GM21529 (cell line): Measurements from ENCODE around the gene NOXA1.
"Not testable (repeated sequence)": the region's sequence is repeated elsewhere in the genome, so short reads cannot be mapped to it uniquely, and the experiment has no call there.

Source experiments
- ATAC-seq: cut with Tn5 transposase; IDR thresholded peaks from one replicate; pipeline ENCODE4 v1.9.1; 2021; ENCODE audit not compliant: unreplicated experiment

The NOXA1 gene

GRCh38 chr9:137405677-137406081, 17.5 kb upstream of the NOXA1 start:
- no peak for ATAC-seq

DNA sequence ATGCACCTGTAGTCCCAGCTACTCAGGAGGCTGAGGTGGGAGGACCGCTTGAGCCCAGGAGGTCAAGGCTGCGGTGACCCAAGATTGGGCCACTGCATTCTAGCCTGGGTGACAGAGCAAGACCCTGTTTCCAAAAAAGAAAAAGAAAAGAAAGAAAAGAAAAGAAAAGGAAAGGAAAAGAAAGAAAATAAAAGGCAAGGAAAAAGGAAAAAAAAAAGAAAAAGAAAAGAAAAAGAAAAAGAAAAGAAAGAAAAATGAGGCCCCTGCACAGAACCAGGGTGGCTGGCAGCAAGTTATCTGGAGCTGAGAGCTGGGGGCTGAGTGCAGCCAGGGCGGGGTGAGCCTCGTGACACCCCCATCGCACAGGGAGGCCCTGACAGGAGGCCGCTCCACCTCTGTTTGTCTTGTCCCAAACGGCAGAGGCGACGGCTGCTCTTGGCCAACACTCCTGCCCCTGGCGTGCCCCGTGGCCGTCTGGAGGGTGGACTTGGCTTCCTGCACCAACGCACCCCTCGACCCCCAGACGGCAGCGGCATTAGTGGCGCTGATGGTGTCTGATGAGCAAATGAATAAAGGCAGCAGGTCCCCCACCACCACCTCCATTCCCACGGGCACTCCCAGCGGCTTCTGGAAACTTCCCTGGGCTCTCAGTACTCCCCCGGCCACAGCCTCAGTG, 17.0 kb upstream of the NOXA1 start:
- ATAC-seq, result no peak

GRCh38 chr9:137406876-137407589, 16.2 kb upstream of the NOXA1 start:
- peak; percentile 59 for ATAC-seq

DNA sequence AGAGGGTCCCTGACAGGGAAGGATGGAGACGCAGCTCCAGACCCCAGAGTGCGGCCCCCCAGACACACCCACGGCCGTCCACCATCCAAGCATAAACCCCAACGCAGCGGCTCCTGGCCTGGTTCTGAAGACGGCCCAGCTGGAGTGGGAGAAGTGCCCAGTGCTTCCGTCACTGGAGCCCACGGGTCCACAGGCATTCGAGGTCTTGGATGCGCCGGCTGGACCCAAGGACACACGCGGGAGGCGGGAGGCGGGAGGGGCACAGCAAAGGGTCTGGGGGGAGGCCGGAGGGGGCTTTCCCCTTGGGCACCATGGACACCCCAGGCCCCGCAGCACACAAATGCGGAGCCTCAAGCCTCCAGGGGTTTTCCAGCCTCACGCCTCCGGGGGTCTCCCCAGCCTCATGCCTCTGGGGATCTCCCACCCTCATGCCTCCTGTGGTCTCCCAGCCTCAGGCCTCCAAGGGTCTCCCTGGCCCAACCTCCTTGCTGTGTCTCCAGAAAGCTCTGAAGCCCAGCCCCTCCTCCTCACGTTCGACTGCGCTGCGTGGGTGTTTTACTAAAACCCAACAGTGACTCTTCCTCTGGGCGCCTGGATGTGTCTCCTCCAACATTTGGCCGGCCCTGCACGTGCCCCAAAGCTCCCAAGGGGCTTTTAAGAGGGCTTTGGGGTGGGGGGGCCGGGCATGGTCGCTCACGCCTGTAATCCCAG, 15.4 kb upstream of the NOXA1 start:
- ATAC-seq, result peak; percentile 35

- ATAC-seq, result no peak
Observed at GRCh38 chr9:137408651-137409405, 14.4 kb upstream of the NOXA1 start.

- no peak for ATAC-seq
Observed at GRCh38 chr9:137409515-137409914, 13.7 kb upstream of the NOXA1 start.

- ATAC-seq, result not testable (repeated sequence)
Observed at GRCh38 chr9:137410236-137410890, 12.8 kb upstream of the NOXA1 start.

DNA sequence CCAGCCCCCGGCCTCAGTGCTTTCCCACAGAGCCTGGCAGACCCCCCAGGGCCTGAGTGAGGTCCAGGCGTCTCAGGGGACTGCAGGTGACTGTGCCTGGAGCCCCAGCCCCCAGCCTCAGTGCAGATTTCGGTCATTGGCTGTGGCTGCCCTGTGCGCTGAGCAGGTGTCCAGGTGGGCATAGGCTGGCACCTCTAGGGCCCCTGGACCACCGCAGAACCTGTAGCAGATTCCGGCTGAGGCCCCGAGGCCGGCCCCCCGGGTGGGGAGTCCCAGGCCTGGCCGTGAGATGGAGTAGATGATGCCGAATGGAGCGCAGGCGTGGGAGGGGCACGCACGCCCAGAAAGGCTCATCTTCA, 12.3 kb upstream of the NOXA1 start:
- no peak for ATAC-seq

GRCh38 chr9:137411260-137411644, 11.9 kb upstream of the NOXA1 start:
- no peak for ATAC-seq

GRCh38 chr9:137411645-137412380, 11.4 kb upstream of the NOXA1 start:
- no peak for ATAC-seq

DNA sequence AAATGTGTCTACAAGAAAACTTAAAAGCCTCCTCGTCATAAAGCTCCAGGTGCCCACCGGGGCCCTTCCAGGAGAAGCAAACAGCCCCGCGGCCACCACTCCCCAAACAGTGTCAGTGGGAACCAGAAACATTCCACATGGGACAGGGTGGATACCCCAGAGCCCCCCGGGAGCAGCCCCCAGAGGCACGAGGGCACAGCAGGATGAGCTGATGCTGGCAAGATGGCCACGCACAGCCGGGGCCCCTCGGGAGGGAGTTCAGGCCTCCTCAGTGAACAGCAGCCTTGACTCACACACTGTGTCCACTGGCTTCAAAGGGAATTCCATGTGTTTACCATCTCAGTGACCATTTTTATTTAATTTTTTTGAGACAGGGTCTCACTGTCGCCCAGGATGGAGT, 10.8 kb upstream of the NOXA1 start:
- ATAC-seq, result no peak

- ATAC-seq, result no peak
Observed at GRCh38 chr9:137415451-137415850, 7.7 kb upstream of the NOXA1 start.

- ATAC-seq, result no peak
Observed at GRCh38 chr9:137416006-137416562, 7.1 kb upstream of the NOXA1 start.

DNA sequence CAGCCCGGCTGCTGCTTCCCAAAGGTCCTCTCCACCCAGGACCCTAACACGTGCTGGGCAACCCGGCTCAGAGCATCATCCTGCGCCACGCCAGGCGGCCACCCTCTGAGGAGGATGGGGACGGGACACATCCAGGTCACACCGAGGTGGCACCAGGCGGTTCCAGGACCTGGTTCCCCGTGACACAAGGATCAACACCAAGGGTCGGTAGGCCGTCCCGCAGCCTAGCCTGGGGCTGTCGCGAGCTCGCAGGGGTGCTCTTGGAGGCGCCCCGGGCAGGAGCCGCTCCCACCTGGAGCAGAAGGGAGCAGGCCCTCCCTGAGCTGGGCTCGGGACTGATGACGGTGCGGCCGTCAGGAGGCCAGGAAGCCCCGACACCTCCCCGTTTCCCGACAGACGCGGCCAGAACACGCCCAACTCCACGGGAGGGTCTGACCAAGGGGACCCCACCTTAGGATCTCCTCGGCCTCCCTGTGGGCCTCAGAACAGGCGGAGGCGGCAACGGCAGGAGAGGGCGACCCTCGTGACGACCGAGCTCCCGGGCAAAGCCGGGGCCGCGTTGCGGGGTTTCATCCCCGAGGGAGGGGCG, 6.5 kb upstream of the NOXA1 start:
- ATAC-seq, result no peak

DNA sequence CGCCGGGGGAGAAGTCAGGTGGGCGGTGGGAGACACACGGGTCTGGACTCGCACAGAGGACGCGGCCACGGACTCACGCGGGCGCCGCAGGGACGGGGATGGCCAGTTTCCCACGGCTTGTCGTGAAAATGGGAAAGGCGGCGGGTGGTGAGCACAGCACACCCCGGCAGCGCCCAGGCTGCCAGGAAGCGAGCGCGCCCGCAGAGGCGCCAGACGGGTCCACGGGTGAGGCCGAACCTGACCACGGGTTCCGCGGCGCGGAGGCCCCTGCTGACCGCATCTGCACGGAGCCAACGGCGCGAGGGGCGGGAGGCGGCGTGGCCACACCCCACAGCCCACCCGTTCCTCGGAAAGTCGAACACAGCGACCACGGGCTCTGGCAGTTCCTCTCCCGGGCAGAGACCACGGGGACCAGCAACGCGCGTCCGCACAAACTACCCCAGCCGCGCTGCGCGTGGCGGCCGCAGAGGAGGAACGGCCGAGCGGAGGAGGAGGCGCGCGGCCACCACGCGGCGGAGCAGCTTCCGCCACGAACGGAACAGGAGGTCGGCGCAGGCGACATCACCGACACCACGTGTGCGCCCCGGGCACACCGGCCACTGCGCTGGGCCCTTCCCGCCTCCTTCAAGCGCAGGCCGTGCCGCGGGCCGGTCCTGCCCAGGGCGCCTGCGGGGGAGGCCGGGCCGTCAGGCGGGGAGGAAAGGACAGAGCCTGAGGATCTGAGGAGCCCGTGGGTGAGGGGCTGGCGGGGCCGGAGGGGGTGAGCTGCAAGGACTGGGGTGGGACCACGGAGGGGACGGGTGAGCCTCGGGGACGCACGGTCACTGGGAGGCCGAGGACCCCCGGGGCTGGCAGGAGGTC, 5.8 kb upstream of the NOXA1 start:
- ATAC-seq, result no peak

- ATAC-seq, result no peak
Observed at GRCh38 chr9:137421838-137422603, 1.2 kb upstream of the NOXA1 start.

DNA sequence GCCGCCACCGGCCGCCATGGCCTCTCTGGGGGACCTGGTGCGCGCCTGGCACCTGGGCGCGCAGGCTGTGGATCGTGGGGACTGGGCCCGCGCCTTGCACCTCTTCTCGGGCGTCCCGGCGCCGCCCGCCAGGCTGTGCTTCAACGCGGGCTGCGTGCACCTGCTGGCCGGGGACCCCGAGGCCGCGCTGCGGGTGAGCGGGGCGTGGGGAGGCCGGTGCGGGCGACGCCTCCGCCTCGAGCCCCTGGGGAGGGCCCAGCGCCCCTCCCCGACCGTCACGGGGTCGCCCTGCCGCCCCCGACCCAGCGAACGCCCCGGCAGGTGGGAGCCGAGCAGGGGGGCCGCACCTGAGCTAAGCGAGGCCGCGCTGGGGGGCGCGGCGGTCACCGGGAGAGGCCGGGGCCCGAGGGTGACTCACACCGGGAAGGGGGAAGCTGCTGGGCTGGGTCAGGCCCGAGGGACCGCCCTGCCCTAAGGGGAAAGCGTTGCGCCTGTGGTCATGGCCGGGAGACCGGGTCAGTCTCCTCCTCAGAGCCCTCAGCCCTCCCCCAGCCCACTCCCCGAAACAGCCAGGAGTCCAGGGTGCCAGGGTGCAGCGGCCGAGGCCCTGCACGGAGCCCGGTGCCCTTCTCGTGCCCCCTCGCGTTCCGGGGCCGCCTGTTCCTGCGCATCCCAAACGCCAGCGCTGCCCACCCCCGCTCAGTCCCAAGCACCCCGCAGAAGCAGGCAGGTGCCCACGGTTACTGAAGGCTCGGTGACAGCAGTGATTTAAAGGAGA, 510 bp downstream of the NOXA1 start:
- peak; percentile 33 for ATAC-seq
